SK-N-SH treated with all-trans-retinoic acid at 6 μM for 48 hours (cell line): ENCODE results near the gene TPK1.

ENCODE experiments used
- ATAC-seq: fragments of 200-7000 bp; cut with Tn5 transposase; 3 replicates; pipeline ENCODE4 v1.9.1; 2020; ENCODE audit warnings: mild to moderate bottlenecking, moderate library complexity
- BACH2 ChIP-seq: fragments of 250-450 bp; sonication (Bioruptor Pico); IDR thresholded peaks from 2 replicates; pipeline ENCODE4 v1.9.0; 2021; ENCODE audit warnings: mild to moderate bottlenecking, borderline replicate concordance
- CSDC2 ChIP-seq: fragments of 250-450 bp; sonication (Bioruptor Pico); IDR thresholded peaks from 2 replicates; pipeline ENCODE4 v1.5.0; 2020; ENCODE audit warnings: mild to moderate bottlenecking, moderate library complexity
- GLIS3 ChIP-seq: fragments of 250-450 bp; sonication (Bioruptor Pico); IDR thresholded peaks from 2 replicates; pipeline ENCODE4 v1.5.0; 2020; ENCODE audit warnings: mild to moderate bottlenecking, moderate library complexity
- ISL1 ChIP-seq: fragments of 250-450 bp; sonication (Bioruptor Pico); IDR thresholded peaks from 2 replicates; pipeline ENCODE4 v2.1.2; 2022; ENCODE audit warnings: mild to moderate bottlenecking, moderate library complexity
- OSR1 ChIP-seq: fragments of 250-450 bp; sonication (Bioruptor Pico); IDR thresholded peaks from 2 replicates; pipeline ENCODE4 v1.8.0; 2022; ENCODE audit warnings: moderate library complexity, mild to moderate bottlenecking, inconsistent platforms
- PPARA ChIP-seq: fragments of 250-450 bp; sonication (Bioruptor Pico); IDR thresholded peaks from 2 replicates; pipeline ENCODE4 v1.5.0; 2020; ENCODE audit warnings: mild to moderate bottlenecking, borderline replicate concordance
- RARB ChIP-seq: fragments of 250-450 bp; sonication (Bioruptor Pico); IDR thresholded peaks from 2 replicates; pipeline ENCODE4 v1.8.0; 2021; ENCODE audit warnings: mild to moderate bottlenecking, moderate library complexity
- SNAI2 ChIP-seq: fragments of 250-450 bp; sonication (Bioruptor Pico); IDR thresholded peaks from 2 replicates; pipeline ENCODE4 v1.5.0; 2020; ENCODE audit warnings: mild to moderate bottlenecking, moderate library complexity
- TOX ChIP-seq: fragments of 250-450 bp; sonication (Bioruptor Pico); IDR thresholded peaks from 2 replicates; pipeline ENCODE4 v1.8.0; 2021; ENCODE audit warnings: mild to moderate bottlenecking, moderate library complexity, borderline replicate concordance
- ZC3H10 ChIP-seq: fragments of 250-450 bp; sonication (Bioruptor Pico); IDR thresholded peaks from 2 replicates; pipeline ENCODE4 v1.5.1; 2021; ENCODE audit warnings: mild to moderate bottlenecking, moderate library complexity
- ZFP3 ChIP-seq: fragments of 250-450 bp; sonication (Bioruptor Pico); IDR thresholded peaks from 2 replicates; pipeline ENCODE4 v1.5.0; 2020; ENCODE audit warnings: mild to moderate bottlenecking, moderate library complexity
- ZFP30 ChIP-seq: fragments of 450-650 bp; formaldehyde crosslinking; IDR thresholded peaks from 2 replicates; pipeline ENCODE4 v1.5.0; 2022; ENCODE audit warnings: mild to moderate bottlenecking, moderate library complexity
- ZNF8 ChIP-seq: fragments of 450-650 bp; formaldehyde crosslinking; IDR thresholded peaks from 2 replicates; pipeline ENCODE4 v1.5.0; 2020; ENCODE audit warnings: mild to moderate bottlenecking, moderate library complexity
- TF ChIP-seq, protein P1 (sequence below): fragments of 250-450 bp; sonication (Bioruptor Pico); IDR thresholded peaks from 2 replicates; pipeline ENCODE4 v1.8.0; 2021; ENCODE audit warnings: low read depth, mild to moderate bottlenecking, moderate library complexity, borderline replicate concordance
- TF ChIP-seq, protein P2 (sequence below): fragments of 250-450 bp; sonication (Bioruptor Pico); IDR thresholded peaks from 2 replicates; pipeline ENCODE4 v1.5.0; 2020; ENCODE audit warnings: mild to moderate bottlenecking, moderate library complexity
- TF ChIP-seq, protein P3 (sequence below): fragments of 250-450 bp; sonication (Bioruptor Pico); IDR thresholded peaks from 2 replicates; pipeline ENCODE4 v1.5.1; 2021; ENCODE audit warnings: mild to moderate bottlenecking, moderate library complexity
- TF ChIP-seq, protein P4 (sequence below): fragments of 250-450 bp; sonication (Bioruptor Pico); IDR thresholded peaks from 2 replicates; pipeline ENCODE4 v1.8.0; 2020; ENCODE audit warnings: mild to moderate bottlenecking, moderate library complexity, borderline replicate concordance

The TPK1 gene

DNA sequence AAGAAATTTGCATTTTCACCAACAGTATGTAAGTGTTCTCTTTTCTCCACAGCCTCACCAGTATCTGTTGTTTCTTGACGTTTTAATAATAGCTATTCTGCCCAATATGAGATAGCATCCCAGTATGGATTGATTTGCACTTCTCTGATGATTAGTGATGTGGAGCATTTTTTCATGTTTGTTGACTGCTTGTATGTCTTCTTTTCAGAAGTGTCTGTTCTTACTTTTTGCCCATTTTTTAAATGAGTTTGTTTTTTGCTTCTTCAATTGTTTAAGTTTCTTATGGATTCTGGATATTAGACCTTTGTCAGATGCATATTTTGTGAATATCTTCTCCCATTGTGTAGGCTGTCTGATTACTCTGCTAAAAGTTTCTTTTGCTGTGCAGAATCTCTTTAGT, 12.2 kb upstream of the TPK1 start:
- TF ChIP-seq, protein P1, sequence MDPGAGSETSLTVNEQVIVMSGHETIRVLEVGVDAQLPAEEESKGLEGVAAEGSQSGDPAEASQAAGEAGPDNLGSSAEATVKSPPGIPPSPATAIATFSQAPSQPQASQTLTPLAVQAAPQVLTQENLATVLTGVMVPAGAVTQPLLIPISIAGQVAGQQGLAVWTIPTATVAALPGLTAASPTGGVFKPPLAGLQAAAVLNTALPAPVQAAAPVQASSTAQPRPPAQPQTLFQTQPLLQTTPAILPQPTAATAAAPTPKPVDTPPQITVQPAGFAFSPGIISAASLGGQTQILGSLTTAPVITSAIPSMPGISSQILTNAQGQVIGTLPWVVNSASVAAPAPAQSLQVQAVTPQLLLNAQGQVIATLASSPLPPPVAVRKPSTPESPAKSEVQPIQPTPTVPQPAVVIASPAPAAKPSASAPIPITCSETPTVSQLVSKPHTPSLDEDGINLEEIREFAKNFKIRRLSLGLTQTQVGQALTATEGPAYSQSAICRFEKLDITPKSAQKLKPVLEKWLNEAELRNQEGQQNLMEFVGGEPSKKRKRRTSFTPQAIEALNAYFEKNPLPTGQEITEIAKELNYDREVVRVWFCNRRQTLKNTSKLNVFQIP = no peak
- TF ChIP-seq TOX (CRISPR knock-in tag) (no peak), ISL1 (no peak), OSR1 (CRISPR knock-in tag) (no peak), BACH2 (CRISPR knock-in tag) (no peak), SNAI2 (CRISPR knock-in tag) (no peak), CSDC2 (CRISPR knock-in tag) (no peak)
- TF ChIP-seq, protein P2, sequence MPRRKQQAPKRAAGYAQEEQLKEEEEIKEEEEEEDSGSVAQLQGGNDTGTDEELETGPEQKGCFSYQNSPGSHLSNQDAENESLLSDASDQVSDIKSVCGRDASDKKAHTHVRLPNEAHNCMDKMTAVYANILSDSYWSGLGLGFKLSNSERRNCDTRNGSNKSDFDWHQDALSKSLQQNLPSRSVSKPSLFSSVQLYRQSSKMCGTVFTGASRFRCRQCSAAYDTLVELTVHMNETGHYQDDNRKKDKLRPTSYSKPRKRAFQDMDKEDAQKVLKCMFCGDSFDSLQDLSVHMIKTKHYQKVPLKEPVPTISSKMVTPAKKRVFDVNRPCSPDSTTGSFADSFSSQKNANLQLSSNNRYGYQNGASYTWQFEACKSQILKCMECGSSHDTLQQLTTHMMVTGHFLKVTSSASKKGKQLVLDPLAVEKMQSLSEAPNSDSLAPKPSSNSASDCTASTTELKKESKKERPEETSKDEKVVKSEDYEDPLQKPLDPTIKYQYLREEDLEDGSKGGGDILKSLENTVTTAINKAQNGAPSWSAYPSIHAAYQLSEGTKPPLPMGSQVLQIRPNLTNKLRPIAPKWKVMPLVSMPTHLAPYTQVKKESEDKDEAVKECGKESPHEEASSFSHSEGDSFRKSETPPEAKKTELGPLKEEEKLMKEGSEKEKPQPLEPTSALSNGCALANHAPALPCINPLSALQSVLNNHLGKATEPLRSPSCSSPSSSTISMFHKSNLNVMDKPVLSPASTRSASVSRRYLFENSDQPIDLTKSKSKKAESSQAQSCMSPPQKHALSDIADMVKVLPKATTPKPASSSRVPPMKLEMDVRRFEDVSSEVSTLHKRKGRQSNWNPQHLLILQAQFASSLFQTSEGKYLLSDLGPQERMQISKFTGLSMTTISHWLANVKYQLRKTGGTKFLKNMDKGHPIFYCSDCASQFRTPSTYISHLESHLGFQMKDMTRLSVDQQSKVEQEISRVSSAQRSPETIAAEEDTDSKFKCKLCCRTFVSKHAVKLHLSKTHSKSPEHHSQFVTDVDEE = no peak
- TF ChIP-seq, protein P3, sequence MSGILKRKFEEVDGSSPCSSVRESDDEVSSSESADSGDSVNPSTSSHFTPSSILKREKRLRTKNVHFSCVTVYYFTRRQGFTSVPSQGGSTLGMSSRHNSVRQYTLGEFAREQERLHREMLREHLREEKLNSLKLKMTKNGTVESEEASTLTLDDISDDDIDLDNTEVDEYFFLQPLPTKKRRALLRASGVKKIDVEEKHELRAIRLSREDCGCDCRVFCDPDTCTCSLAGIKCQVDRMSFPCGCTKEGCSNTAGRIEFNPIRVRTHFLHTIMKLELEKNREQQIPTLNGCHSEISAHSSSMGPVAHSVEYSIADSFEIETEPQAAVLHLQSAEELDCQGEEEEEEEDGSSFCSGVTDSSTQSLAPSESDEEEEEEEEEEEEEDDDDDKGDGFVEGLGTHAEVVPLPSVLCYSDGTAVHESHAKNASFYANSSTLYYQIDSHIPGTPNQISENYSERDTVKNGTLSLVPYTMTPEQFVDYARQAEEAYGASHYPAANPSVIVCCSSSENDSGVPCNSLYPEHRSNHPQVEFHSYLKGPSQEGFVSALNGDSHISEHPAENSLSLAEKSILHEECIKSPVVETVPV = no peak
- ATAC-seq = no peak

DNA sequence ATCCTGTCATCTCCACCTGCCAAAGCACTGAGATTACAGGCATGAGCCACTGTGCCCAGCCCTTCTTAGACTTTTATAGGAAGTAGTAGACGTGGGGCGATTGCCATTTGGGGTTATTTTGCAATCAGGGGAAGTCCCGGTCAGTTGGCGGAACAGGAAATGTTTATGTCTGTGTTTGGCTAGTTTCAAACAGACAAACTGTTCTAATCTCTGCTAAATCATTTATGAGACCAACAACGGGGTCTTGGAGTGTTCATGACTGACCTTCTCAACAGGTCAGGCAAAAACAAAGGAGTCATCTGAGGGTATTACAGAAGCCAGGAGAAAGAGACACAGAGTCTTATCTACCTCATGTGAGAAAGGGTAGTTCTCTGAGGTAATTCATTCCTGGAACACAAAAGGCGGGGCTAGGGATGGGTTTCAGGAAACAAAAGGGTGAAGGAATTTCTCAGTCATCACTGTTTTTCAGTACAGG, 6.6 kb upstream of the TPK1 start:
- no peak for TF ChIP-seq PPARA (CRISPR knock-in tag)
- TF ChIP-seq ZFP30 (CRISPR knock-in tag) = no peak
- no peak for TF ChIP-seq ZFP3 (CRISPR knock-in tag)
- no peak for TF ChIP-seq ZNF8 (CRISPR knock-in tag)
- TF ChIP-seq BACH2 (CRISPR knock-in tag) = no peak
- ATAC-seq = no peak

DNA sequence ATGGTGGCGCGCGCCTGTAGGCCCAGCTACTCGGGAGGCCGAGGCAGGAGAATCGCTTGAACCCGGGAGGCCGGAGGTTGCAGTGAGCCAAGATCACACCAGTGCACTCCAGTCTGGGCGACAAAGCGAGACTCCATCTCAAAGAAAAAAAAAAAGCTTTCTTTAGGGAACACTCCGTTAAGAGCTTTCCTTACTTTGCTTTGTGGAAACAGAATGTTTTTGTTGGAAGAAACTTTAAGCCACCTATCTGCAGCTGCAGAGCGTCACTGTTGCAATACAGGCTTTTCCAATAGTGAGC, 641 bp upstream of the TPK1 start:
- no peak for ATAC-seq
- TF ChIP-seq, protein P1 = no peak
- TF ChIP-seq, protein P4, sequence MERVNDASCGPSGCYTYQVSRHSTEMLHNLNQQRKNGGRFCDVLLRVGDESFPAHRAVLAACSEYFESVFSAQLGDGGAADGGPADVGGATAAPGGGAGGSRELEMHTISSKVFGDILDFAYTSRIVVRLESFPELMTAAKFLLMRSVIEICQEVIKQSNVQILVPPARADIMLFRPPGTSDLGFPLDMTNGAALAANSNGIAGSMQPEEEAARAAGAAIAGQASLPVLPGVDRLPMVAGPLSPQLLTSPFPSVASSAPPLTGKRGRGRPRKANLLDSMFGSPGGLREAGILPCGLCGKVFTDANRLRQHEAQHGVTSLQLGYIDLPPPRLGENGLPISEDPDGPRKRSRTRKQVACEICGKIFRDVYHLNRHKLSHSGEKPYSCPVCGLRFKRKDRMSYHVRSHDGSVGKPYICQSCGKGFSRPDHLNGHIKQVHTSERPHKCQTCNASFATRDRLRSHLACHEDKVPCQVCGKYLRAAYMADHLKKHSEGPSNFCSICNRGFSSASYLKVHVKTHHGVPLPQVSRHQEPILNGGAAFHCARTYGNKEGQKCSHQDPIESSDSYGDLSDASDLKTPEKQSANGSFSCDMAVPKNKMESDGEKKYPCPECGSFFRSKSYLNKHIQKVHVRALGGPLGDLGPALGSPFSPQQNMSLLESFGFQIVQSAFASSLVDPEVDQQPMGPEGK (CRISPR knock-in tag) = no peak
- TF ChIP-seq ZC3H10 (CRISPR knock-in tag) (no peak), ZFP30 (CRISPR knock-in tag) (no peak), GLIS3 (CRISPR knock-in tag) (no peak), BACH2 (CRISPR knock-in tag) (no peak), TOX (CRISPR knock-in tag) (no peak), RARB (CRISPR knock-in tag) (no peak)
- TF ChIP-seq, protein P3 = no peak
- TF ChIP-seq, all 23 proteins: peak for 0

DNA sequence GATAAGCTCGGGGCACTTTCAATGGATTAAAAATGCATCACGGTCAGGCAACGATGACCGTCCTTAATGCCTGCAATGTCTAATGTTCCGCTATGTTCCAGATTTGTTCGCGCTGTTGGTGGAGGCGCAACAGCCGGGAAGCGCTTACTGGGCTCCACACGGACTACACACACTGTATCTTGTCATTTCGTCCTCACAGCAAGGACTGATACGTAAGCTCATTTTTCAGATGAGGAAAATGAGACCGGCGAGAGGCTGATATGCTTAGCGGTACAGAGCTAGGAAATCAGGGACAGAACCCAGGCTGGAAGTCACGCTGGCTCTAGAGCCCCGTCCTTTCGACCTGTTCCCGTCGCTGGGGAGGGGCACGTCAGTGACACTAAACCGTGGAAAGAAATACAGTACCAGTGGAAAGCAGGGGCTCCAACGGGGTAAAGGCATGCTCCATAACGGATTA, 670 bp downstream of the TPK1 start:
- peak; percentile 80 for ATAC-seq
- TF ChIP-seq GLIS3 (CRISPR knock-in tag) (no peak), ZC3H10 (CRISPR knock-in tag) (no peak), ZFP30 (CRISPR knock-in tag) (no peak)
- TF ChIP-seq, protein P1 = no peak
- TF ChIP-seq, protein P2 = no peak
